Measurements from ENCODE around the gene ABCB7.

GRCh38 chrX:75084757-75085156 is 71.3 kb downstream of the ABCB7 start:
- no peak for TF ChIP-seq CTCF (conservative IDR thresholded peaks at IDR 0.05 in 1 of 2, IDR thresholded peaks at IDR 0.05 in 1 of 2; ENCODE audit: extremely low read depth in 1 of 2, insufficient read depth in 1 of 2, low read depth in 1 of 2, low read length in 2 of 2)
- no peak for TF ChIP-seq EZH2 (IDR thresholded peaks at IDR 0.05; ENCODE audit: borderline replicate concordance, low read length)

Measured in mammary epithelial cell (primary cell).